Stimulated activated CD4-positive, alpha-beta T cell treated with anti-CD3 and anti-CD28 coated beads, Interleukin-4, amount 100 ng/mL, for 48 hours (primary cell): ENCODE measurements around the gene HSD17B12.

Source experiments
- DNase-seq, 2 donors: peaks; one replicate each; pipeline ENCODE4 v3.0.0-alpha.2; 2020; ENCODE audit warnings: low read depth in 2 of 2

The HSD17B12 gene

GRCh38 chr11:43687120-43687791 lies 6.7 kb downstream of the HSD17B12 start:
- DNase-seq, result no peak

GRCh38 chr11:43688394-43688793 lies 7.9 kb downstream of the HSD17B12 start:
- DNase-seq, result no peak

- DNase-seq, result no peak
These were observed 8.6 kb downstream of the HSD17B12 start for GRCh38 chr11:43689167-43689566.

- no peak for DNase-seq
These were observed 10.6 kb downstream of the HSD17B12 start for GRCh38 chr11:43690929-43691725.

- DNase-seq, result no peak
These were observed 11.3 kb downstream of the HSD17B12 start for GRCh38 chr11:43691806-43692205.

- DNase-seq, result no peak
These were observed 12.5 kb downstream of the HSD17B12 start for GRCh38 chr11:43693069-43693468.

GRCh38 chr11:43693731-43694130 lies 13.2 kb downstream of the HSD17B12 start:
- DNase-seq, result no peak

- DNase-seq, result no peak
These were observed 13.9 kb downstream of the HSD17B12 start for GRCh38 chr11:43694477-43694876.

GRCh38 chr11:43697679-43698078 lies 17.1 kb downstream of the HSD17B12 start:
- DNase-seq, result no peak

GRCh38 chr11:43699870-43700269 lies 19.3 kb downstream of the HSD17B12 start:
- no peak for DNase-seq

GRCh38 chr11:43706631-43707030 lies 26.1 kb downstream of the HSD17B12 start:
- no peak for DNase-seq

- no peak for DNase-seq
These were observed 28.2 kb downstream of the HSD17B12 start for GRCh38 chr11:43708776-43709175.

GRCh38 chr11:43709689-43710088 lies 29.2 kb downstream of the HSD17B12 start:
- DNase-seq, result no peak

- DNase-seq, result no peak
These were observed 32.1 kb downstream of the HSD17B12 start for GRCh38 chr11:43712676-43713075.

- no peak for DNase-seq
These were observed 37.8 kb downstream of the HSD17B12 start for GRCh38 chr11:43718373-43718772.

GRCh38 chr11:43723617-43724016 lies 43.1 kb downstream of the HSD17B12 start:
- DNase-seq, result no peak

- no peak for DNase-seq
These were observed 51.7 kb downstream of the HSD17B12 start for GRCh38 chr11:43732225-43732624.

GRCh38 chr11:43734256-43734655 lies 53.7 kb downstream of the HSD17B12 start:
- no peak for DNase-seq

GRCh38 chr11:43735115-43735514 lies 54.6 kb downstream of the HSD17B12 start:
- DNase-seq, result no peak

- no peak for DNase-seq
These were observed 55.4 kb downstream of the HSD17B12 start for GRCh38 chr11:43735961-43736360.

- no peak for DNase-seq
These were observed 56.1 kb downstream of the HSD17B12 start for GRCh38 chr11:43736502-43737200.

GRCh38 chr11:43737201-43737590 lies 56.7 kb downstream of the HSD17B12 start:
- no peak for DNase-seq
